Activated naive CD8-positive, alpha-beta T cell treated with anti-CD3 and anti-CD28 coated beads, Interleukin-2, amount 10 ng/mL, durations not matched to agents 7 days and 5 days (primary cell): ENCODE results near the gene ETNK1. TPM values are rescaled to one million over a fixed set of nuclear protein-coding genes. Genes with fewer than 3 reads are reported as not detected.
"Not testable (repeated sequence)": the region's sequence is repeated elsewhere in the genome, so short reads cannot be mapped to it uniquely, and the experiment has no call there.

Experiments used
- ATAC-seq: fragments of 150-1000 bp; cut with Tn5 transposase; one replicate; pipeline ENCODE4 v1.10.0; 2021; ENCODE audit warnings: low read depth, moderate library complexity
- POLR2A ChIA-PET: fragments of 350-600 bp; sonication (Branson Sonifier 250); formaldehyde crosslinking; loops from one replicate; lab custom pipeline; 2021; ENCODE audit warnings: antibody characterized with exemption; lab: Charles Lee
- DNase-seq: peaks from one replicate; pipeline ENCODE4 v3.0.0; 2021
- H3K27ac Mint-ChIP-seq: one replicate; pipeline ENCODE4 v1.8.0; 2022; ENCODE audit warnings: mild to moderate bottlenecking, mixed read lengths
- H3K27me3 Mint-ChIP-seq: one replicate; pipeline ENCODE4 v1.8.0; 2022; ENCODE audit warnings: mild to moderate bottlenecking, moderate library complexity, mixed read lengths
- H3K36me3 Mint-ChIP-seq: one replicate; pipeline ENCODE4 v1.8.0; 2021; ENCODE audit warnings: mild to moderate bottlenecking, mixed read lengths
- H3K4me1 Mint-ChIP-seq: one replicate; pipeline ENCODE4 v1.8.0; 2021; ENCODE audit warnings: mixed read lengths
- H3K4me3 Mint-ChIP-seq: one replicate; pipeline ENCODE4 v1.8.0; 2022; ENCODE audit warnings: mild to moderate bottlenecking, moderate library complexity, mixed read lengths
- H3K9me3 Mint-ChIP-seq: one replicate; pipeline ENCODE4 v1.8.0; 2021; ENCODE audit warnings: mixed read lengths
- total RNA-seq, 2 experiments: library from RNA; stranded (reverse); gene quantifications; one replicate each; pipeline ENCODE4 v1.2.3, GENCODE V29; 2021

Gene ETNK1
- total RNA-seq, 2 experiments from 2014 or later = 73.0 to 74.0 TPM

GRCh38 chr12:22683131-22683530 is 58.2 kb downstream of the ETNK1 start:
- no peak overlapping the region for H3K27ac Mint-ChIP-seq
- POLR2A ChIA-PET = no interaction called here
- peaks cover 29% of the 10 kb centered on the region for H3K36me3 Mint-ChIP-seq

GRCh38 chr12:22684140-22685118 is 59.5 kb downstream of the ETNK1 start:
- H3K27me3 Mint-ChIP-seq = no peaks in the 10 kb centered on the region
- ATAC-seq (no peak), DNase-seq (no peak)
- peaks cover 16% of the 10 kb centered on the region for H3K36me3 Mint-ChIP-seq
- H3K27ac Mint-ChIP-seq = no peak overlapping the region
- H3K4me3 Mint-ChIP-seq = no peak overlapping the region
- H3K4me1 Mint-ChIP-seq = peaks cover 17% of the 10 kb centered on the region
- POLR2A ChIA-PET = no interaction called here
- no peaks in the 10 kb centered on the region for H3K9me3 Mint-ChIP-seq

More at GRCh38 chr12:22683131-22683530, 58.2 kb downstream of the ETNK1 start:
- Mint-ChIP-seq H3K9me3 (no peaks in the 10 kb centered on the region), H3K4me1 (peaks cover 17% of the 10 kb centered on the region), H3K27me3 (no peaks in the 10 kb centered on the region), H3K4me3 (no peak overlapping the region)
- ATAC-seq = no peak
- no peak for DNase-seq

GRCh38 chr12:22686193-22686592 is 61.2 kb downstream of the ETNK1 start:
- peaks cover 14% of the 10 kb centered on the region for H3K36me3 Mint-ChIP-seq
- DNase-seq (no peak), ATAC-seq (no peak)
- no peaks in the 10 kb centered on the region for H3K27me3 Mint-ChIP-seq
- H3K4me3 Mint-ChIP-seq = no peak overlapping the region
- POLR2A ChIA-PET = interaction anchor here (0.6 to 0.7 kb wide), 2 partner anchors 23 to 1249 kb away, joined by 5 to 6 read pairs; partner anchors contain the start of gene PYROXD1
- H3K27ac Mint-ChIP-seq = no peak overlapping the region
- no peaks in the 10 kb centered on the region for H3K9me3 Mint-ChIP-seq
- H3K4me1 Mint-ChIP-seq = peaks cover 17% of the 10 kb centered on the region

- H3K4me3 Mint-ChIP-seq = peak overlapping the region; percentile 43
- H3K36me3 Mint-ChIP-seq = peaks cover 27% of the 10 kb centered on the region
- peak; percentile 88 for ATAC-seq
- POLR2A ChIA-PET = no interaction called here
- no peak for DNase-seq
- peak overlapping the region; percentile 62 for H3K27ac Mint-ChIP-seq
- peaks cover 3% of the 10 kb centered on the region for H3K9me3 Mint-ChIP-seq
- peaks cover 22% of the 10 kb centered on the region for H3K4me1 Mint-ChIP-seq
- no peaks in the 10 kb centered on the region for H3K27me3 Mint-ChIP-seq
Observed at GRCh38 chr12:22687361-22688076, 62.5 kb downstream of the ETNK1 start.

- peaks cover 3% of the 10 kb centered on the region for H3K9me3 Mint-ChIP-seq
- H3K27me3 Mint-ChIP-seq = no peaks in the 10 kb centered on the region
- no peak for DNase-seq
- no peak overlapping the region for H3K27ac Mint-ChIP-seq
- POLR2A ChIA-PET = no interaction called here
- no peak overlapping the region for H3K4me3 Mint-ChIP-seq
- peaks cover 26% of the 10 kb centered on the region for H3K36me3 Mint-ChIP-seq
- ATAC-seq = no peak
- peaks cover 24% of the 10 kb centered on the region for H3K4me1 Mint-ChIP-seq
Observed at GRCh38 chr12:22689876-22690275, 64.9 kb downstream of the ETNK1 start.

GRCh38 chr12:22691319-22691718 is 66.3 kb downstream of the ETNK1 start:
- H3K27me3 Mint-ChIP-seq = peaks cover 9% of the 10 kb centered on the region
- no peak for ATAC-seq
- peaks cover 3% of the 10 kb centered on the region for H3K9me3 Mint-ChIP-seq
- DNase-seq = no peak
- no peak overlapping the region for H3K27ac Mint-ChIP-seq
- POLR2A ChIA-PET = no interaction called here
- no peak overlapping the region for H3K4me3 Mint-ChIP-seq
- H3K36me3 Mint-ChIP-seq = peaks cover 21% of the 10 kb centered on the region
- H3K4me1 Mint-ChIP-seq = peaks cover 21% of the 10 kb centered on the region

GRCh38 chr12:22692467-22692866 is 67.5 kb downstream of the ETNK1 start:
- H3K27ac Mint-ChIP-seq, POLR2A ChIA-PET, H3K4me3 Mint-ChIP-seq, ATAC-seq, DNase-seq, H3K9me3 Mint-ChIP-seq: not testable (repeated sequence)
- Mint-ChIP-seq H3K27me3 (peaks cover 13% of the 10 kb centered on the region), H3K4me1 (peaks cover 10% of the 10 kb centered on the region), H3K36me3 (peaks cover 14% of the 10 kb centered on the region)

- H3K36me3 Mint-ChIP-seq = peaks cover 13% of the 10 kb centered on the region
- no peak overlapping the region for H3K27ac Mint-ChIP-seq
- DNase-seq = no peak
- peaks cover 13% of the 10 kb centered on the region for H3K27me3 Mint-ChIP-seq
- H3K9me3 Mint-ChIP-seq = peaks cover 3% of the 10 kb centered on the region
- POLR2A ChIA-PET = no interaction called here
- H3K4me3 Mint-ChIP-seq = no peak overlapping the region
- H3K4me1 Mint-ChIP-seq = peaks cover 7% of the 10 kb centered on the region
- ATAC-seq = no peak
Observed at GRCh38 chr12:22692964-22693555, 68.1 kb downstream of the ETNK1 start.

- no peaks in the 10 kb centered on the region for H3K36me3 Mint-ChIP-seq
- peaks cover 1% of the 10 kb centered on the region for H3K4me1 Mint-ChIP-seq
- no peak for DNase-seq
- no peak overlapping the region for H3K27ac Mint-ChIP-seq
- ATAC-seq = no peak
- H3K27me3 Mint-ChIP-seq = peaks cover 18% of the 10 kb centered on the region
- H3K4me3 Mint-ChIP-seq = no peak overlapping the region
- H3K9me3 Mint-ChIP-seq = no peaks in the 10 kb centered on the region
- POLR2A ChIA-PET = no interaction called here
Observed at GRCh38 chr12:22698576-22698975, 73.6 kb downstream of the ETNK1 start.

GRCh38 chr12:22699705-22700104 is 74.7 kb downstream of the ETNK1 start:
- H3K27me3 Mint-ChIP-seq = peaks cover 18% of the 10 kb centered on the region

GRCh38 chr12:22700106-22700505 is 75.1 kb downstream of the ETNK1 start:
- no peak overlapping the region for H3K4me3 Mint-ChIP-seq
- H3K27ac Mint-ChIP-seq = no peak overlapping the region
- H3K27me3 Mint-ChIP-seq = peaks cover 18% of the 10 kb centered on the region
- POLR2A ChIA-PET = no interaction called here
- ATAC-seq (no peak), DNase-seq (no peak)
- H3K9me3 Mint-ChIP-seq = no peaks in the 10 kb centered on the region
- no peaks in the 10 kb centered on the region for H3K4me1 Mint-ChIP-seq
- H3K36me3 Mint-ChIP-seq = no peaks in the 10 kb centered on the region

More at GRCh38 chr12:22699705-22700104, 74.7 kb downstream of the ETNK1 start:
- H3K4me3 Mint-ChIP-seq, H3K27ac Mint-ChIP-seq, ATAC-seq, H3K9me3 Mint-ChIP-seq, H3K36me3 Mint-ChIP-seq, DNase-seq, H3K4me1 Mint-ChIP-seq, POLR2A ChIA-PET: not testable (repeated sequence)

GRCh38 chr12:22701216-22701809 is 76.3 kb downstream of the ETNK1 start:
- ATAC-seq, H3K4me1 Mint-ChIP-seq, H3K27me3 Mint-ChIP-seq: not testable (repeated sequence)

GRCh38 chr12:22702690-22703089 is 77.7 kb downstream of the ETNK1 start:
- Mint-ChIP-seq H3K27me3 (peaks cover 5% of the 10 kb centered on the region), H3K4me1 (no peaks in the 10 kb centered on the region), H3K9me3 (no peaks in the 10 kb centered on the region), H3K36me3 (no peaks in the 10 kb centered on the region), H3K27ac (no peak overlapping the region), H3K4me3 (no peak overlapping the region)
- POLR2A ChIA-PET = no interaction called here
- ATAC-seq (no peak), DNase-seq (no peak)

More at GRCh38 chr12:22701216-22701809, 76.3 kb downstream of the ETNK1 start:
- POLR2A ChIA-PET, H3K9me3 Mint-ChIP-seq, DNase-seq, H3K36me3 Mint-ChIP-seq, H3K4me3 Mint-ChIP-seq, H3K27ac Mint-ChIP-seq: not testable (repeated sequence)
